Activated naive CD4-positive, alpha-beta T cell treated with anti-CD3 and anti-CD28 coated beads for 36 hours (primary cell): ENCODE measurements around the gene EPB41. TPM values are rescaled to one million over a fixed set of nuclear protein-coding genes. Genes with fewer than 3 reads are reported as not detected.

Source experiments
- CTCF ChIA-PET: fragments of 350-600 bp; sonication (Branson Sonifier 250); formaldehyde crosslinking; loops from one replicate; lab custom pipeline; 2021; ENCODE audit warnings: antibody characterized with exemption; lab: Charles Lee
- DNase-seq: peaks from one replicate; pipeline ENCODE4 v3.0.0-alpha.2; 2020
- H3K27ac Mint-ChIP-seq: one replicate; pipeline ENCODE4 v1.8.0; 2021; ENCODE audit warnings: mild to moderate bottlenecking, mixed read lengths
- H3K27me3 Mint-ChIP-seq: one replicate; pipeline ENCODE4 v1.8.0; 2021; ENCODE audit warnings: low read depth, mixed read lengths
- H3K36me3 Mint-ChIP-seq: one replicate; pipeline ENCODE4 v1.8.0; 2021; ENCODE audit warnings: low read depth, mixed read lengths
- H3K4me1 Mint-ChIP-seq: one replicate; pipeline ENCODE4 v1.8.0; 2021; ENCODE audit warnings: low read depth, mixed read lengths
- H3K4me3 Mint-ChIP-seq: one replicate; pipeline ENCODE4 v1.8.0; 2021; ENCODE audit warnings: mild to moderate bottlenecking, moderate library complexity, mixed read lengths
- H3K9me3 Mint-ChIP-seq: one replicate; pipeline ENCODE4 v1.8.0; 2021; ENCODE audit warnings: mixed read lengths
- intact Hi-C: fragments of 100-400 bp; cut with micrococcal nuclease; formaldehyde crosslinking; loops from one replicate; pipeline ENCODE4 v1.15.1; 2023
- total RNA-seq, 2 experiments: library from RNA; stranded (reverse); gene quantifications; one replicate each; pipeline ENCODE4 v1.2.3, GENCODE V29; 2021

EPB41 gene
- total RNA-seq, 2 experiments from 2014 or later = 97.4 to 100 TPM

- H3K9me3 Mint-ChIP-seq = no peaks in the 10 kb centered on the region
- no peak overlapping the region for H3K4me3 Mint-ChIP-seq
- peaks cover 34% of the 10 kb centered on the region for H3K4me1 Mint-ChIP-seq
- peak overlapping the region; percentile 12 for H3K27ac Mint-ChIP-seq
- peak; percentile 37 for DNase-seq
- no peaks in the 10 kb centered on the region for H3K27me3 Mint-ChIP-seq
- peaks cover 5% of the 10 kb centered on the region for H3K36me3 Mint-ChIP-seq
- intact Hi-C loops = no loop called here
- CTCF ChIA-PET = interaction anchor here (0.6 to 1.1 kb wide), 5 partner anchors 59 to 309 kb away, joined by 3 to 4 read pairs (median 3); no protein-coding TSS in a partner anchor
These were observed 20.8 kb upstream of the EPB41 start for GRCh38 chr1:28893403-28894102.

- CTCF ChIA-PET = no interaction called here
- no peak overlapping the region for H3K27ac Mint-ChIP-seq
- DNase-seq = no peak
- no peaks in the 10 kb centered on the region for H3K9me3 Mint-ChIP-seq
- no peaks in the 10 kb centered on the region for H3K27me3 Mint-ChIP-seq
- peaks cover 5% of the 10 kb centered on the region for H3K36me3 Mint-ChIP-seq
- H3K4me3 Mint-ChIP-seq = no peak overlapping the region
- peaks cover 39% of the 10 kb centered on the region for H3K4me1 Mint-ChIP-seq
- intact Hi-C loops = no loop called here
These were observed 19.6 kb upstream of the EPB41 start for GRCh38 chr1:28894785-28895184.

GRCh38 chr1:28895896-28896608 lies 18.3 kb upstream of the EPB41 start:
- intact Hi-C loops = no loop called here

GRCh38 chr1:28896609-28896986 lies 17.8 kb upstream of the EPB41 start:
- Mint-ChIP-seq H3K4me1 (peaks cover 33% of the 10 kb centered on the region), H3K27ac (no peak overlapping the region), H3K9me3 (no peaks in the 10 kb centered on the region), H3K36me3 (peaks cover 5% of the 10 kb centered on the region), H3K27me3 (no peaks in the 10 kb centered on the region), H3K4me3 (no peak overlapping the region)
- CTCF ChIA-PET = interaction anchor here (2.0 kb wide), 1 partner anchor 137 kb away, joined by 6 read pairs; no protein-coding TSS in a partner anchor
- no peak for DNase-seq
- intact Hi-C loops = no loop called here

More at GRCh38 chr1:28895896-28896608, 18.3 kb upstream of the EPB41 start:
- Mint-ChIP-seq H3K27ac (no peak overlapping the region), H3K9me3 (no peaks in the 10 kb centered on the region), H3K27me3 (no peaks in the 10 kb centered on the region), H3K36me3 (peaks cover 5% of the 10 kb centered on the region), H3K4me3 (no peak overlapping the region), H3K4me1 (peaks cover 34% of the 10 kb centered on the region)
- CTCF ChIA-PET = interaction anchor here (2.0 kb wide), 1 partner anchor 138 kb away, joined by 6 read pairs; no protein-coding TSS in a partner anchor
- DNase-seq = no peak

GRCh38 chr1:28897789-28898188 lies 16.6 kb upstream of the EPB41 start:
- peaks cover 33% of the 10 kb centered on the region for H3K4me1 Mint-ChIP-seq
- peaks cover 3% of the 10 kb centered on the region for H3K36me3 Mint-ChIP-seq
- intact Hi-C loops = no loop called here
- H3K27me3 Mint-ChIP-seq = no peaks in the 10 kb centered on the region
- H3K27ac Mint-ChIP-seq = no peak overlapping the region
- no peak overlapping the region for H3K4me3 Mint-ChIP-seq
- CTCF ChIA-PET = interaction anchor here (1.5 kb wide), 1 partner anchor 136 kb away, joined by 4 read pairs; no protein-coding TSS in a partner anchor
- H3K9me3 Mint-ChIP-seq = no peaks in the 10 kb centered on the region
- DNase-seq = no peak

GRCh38 chr1:28898405-28898881 lies 15.9 kb upstream of the EPB41 start:
- Mint-ChIP-seq H3K27me3 (no peaks in the 10 kb centered on the region), H3K36me3 (peaks cover 4% of the 10 kb centered on the region), H3K27ac (no peak overlapping the region), H3K4me1 (peaks cover 31% of the 10 kb centered on the region), H3K4me3 (no peak overlapping the region), H3K9me3 (no peaks in the 10 kb centered on the region)
- intact Hi-C loops = no loop called here
- CTCF ChIA-PET = interaction anchor here (1.5 kb wide), 1 partner anchor 136 kb away, joined by 4 read pairs; no protein-coding TSS in a partner anchor
- DNase-seq = no peak

- H3K36me3 Mint-ChIP-seq = peaks cover 3% of the 10 kb centered on the region
- peaks cover 29% of the 10 kb centered on the region for H3K4me1 Mint-ChIP-seq
- H3K27me3 Mint-ChIP-seq = no peaks in the 10 kb centered on the region
- CTCF ChIA-PET = interaction anchor here (0.6 to 1.5 kb wide), 2 partner anchors 15 to 212 kb away, joined by 4 to 6 read pairs; no protein-coding TSS in a partner anchor
- no peak overlapping the region for H3K27ac Mint-ChIP-seq
- intact Hi-C loops = no loop called here
- H3K4me3 Mint-ChIP-seq = no peak overlapping the region
- no peaks in the 10 kb centered on the region for H3K9me3 Mint-ChIP-seq
- DNase-seq = no peak
These were observed 15.1 kb upstream of the EPB41 start for GRCh38 chr1:28899267-28899666.

- H3K27me3 Mint-ChIP-seq = no peaks in the 10 kb centered on the region
- peaks cover 3% of the 10 kb centered on the region for H3K36me3 Mint-ChIP-seq
- H3K4me3 Mint-ChIP-seq = no peak overlapping the region
- CTCF ChIA-PET = interaction anchor here (0.9 to 1.5 kb wide), 4 partner anchors 11 to 24 kb away, joined by 3 to 4 read pairs (median 3); no protein-coding TSS in a partner anchor
- H3K27ac Mint-ChIP-seq = peak overlapping the region; percentile 1
- H3K9me3 Mint-ChIP-seq = no peaks in the 10 kb centered on the region
- peaks cover 29% of the 10 kb centered on the region for H3K4me1 Mint-ChIP-seq
- DNase-seq = no peak
- intact Hi-C loops = no loop called here
These were observed 13.8 kb upstream of the EPB41 start for GRCh38 chr1:28900562-28900961.

GRCh38 chr1:28902738-28903137 lies 11.6 kb upstream of the EPB41 start:
- Mint-ChIP-seq H3K9me3 (no peaks in the 10 kb centered on the region), H3K4me3 (no peak overlapping the region), H3K36me3 (peaks cover 3% of the 10 kb centered on the region), H3K4me1 (peaks cover 19% of the 10 kb centered on the region), H3K27ac (no peak overlapping the region), H3K27me3 (no peaks in the 10 kb centered on the region)
- CTCF ChIA-PET = interaction anchor here (0.6 to 2.1 kb wide), 4 partner anchors 11 to 129 kb away, joined by 3 to 5 read pairs (median 4); no protein-coding TSS in a partner anchor
- intact Hi-C loops = no loop called here
- DNase-seq = no peak

GRCh38 chr1:28905921-28906666 lies 8.3 kb upstream of the EPB41 start:
- H3K27me3 Mint-ChIP-seq = no peaks in the 10 kb centered on the region

GRCh38 chr1:28909198-28909597 lies 5.2 kb upstream of the EPB41 start:
- Mint-ChIP-seq H3K4me1 (peaks cover 8% of the 10 kb centered on the region), H3K9me3 (no peaks in the 10 kb centered on the region), H3K36me3 (peaks cover 2% of the 10 kb centered on the region), H3K27ac (no peak overlapping the region), H3K4me3 (no peak overlapping the region), H3K27me3 (no peaks in the 10 kb centered on the region)
- no peak for DNase-seq
- intact Hi-C loops = no loop called here
- CTCF ChIA-PET = interaction anchor here (0.6 to 1.9 kb wide), 4 partner anchors 19 to 289 kb away, joined by 3 to 6 read pairs (median 4); no protein-coding TSS in a partner anchor

More at GRCh38 chr1:28905921-28906666, 8.3 kb upstream of the EPB41 start:
- Mint-ChIP-seq H3K4me1 (peaks cover 2% of the 10 kb centered on the region), H3K9me3 (no peaks in the 10 kb centered on the region), H3K36me3 (peaks cover 3% of the 10 kb centered on the region), H3K4me3 (no peak overlapping the region), H3K27ac (no peak overlapping the region)
- intact Hi-C loops = no loop called here
- DNase-seq = no peak
- CTCF ChIA-PET = interaction anchor here (0.7 kb wide), 1 partner anchor 68 kb away, joined by 3 read pairs; no protein-coding TSS in a partner anchor
